Panc1 (cell line): ENCODE data around the gene NLRP6. TPM values are rescaled to one million over a fixed set of nuclear protein-coding genes. Genes with fewer than 3 reads are reported as not detected.

Source experiments
- ATAC-seq: fragments of 200-7000 bp; cut with Tn5 transposase; 2 replicates; pipeline ENCODE4 v1.9.1; 2020; ENCODE audit warnings: mild to moderate bottlenecking, moderate library complexity
- BruUV-seq: library from RNA; stranded (reverse); fragments of 400-500 nt; replicated peaks from 2 replicates; lab custom pipeline; 2021; lab: Mats Ljungman, UMichigan
- CTCF ChIA-PET: fragments of 300-600 bp; sonication (Branson Sonifier 250); formaldehyde crosslinking; loops from one replicate; lab custom pipeline; 2022; ENCODE audit warnings: antibody characterized with exemption; lab: Charles Lee
- POLR2A ChIA-PET: fragments of 300-600 bp; sonication (Branson Sonifier 250); formaldehyde crosslinking; loops from one replicate; lab custom pipeline; 2022; ENCODE audit warnings: antibody characterized with exemption; lab: Charles Lee
- DNase-seq: peaks from one replicate; pipeline ENCODE4 v3.0.0-alpha.2; 2010; ENCODE audit warnings: low read depth, low spot score
- H3K27ac ChIP-seq: 2 replicates; pipeline ENCODE4 v1.5.1; 2011; ENCODE audit warnings: mild to moderate bottlenecking, low read length, inconsistent platforms
- H3K27me3 ChIP-seq: fragments of 200-500 bp; sonication (Bioruptor generic); 2 replicates; pipeline ENCODE4 v1.6.0; 2014; ENCODE audit warnings: low read length, inconsistent platforms; ENCODE audit not compliant: control insufficient read depth, insufficient read depth
- H3K36me3 ChIP-seq: fragments of 200-500 bp; sonication (Bioruptor generic); 2 replicates; pipeline ENCODE4 v1.5.1; 2014; ENCODE audit warnings: inconsistent platforms, mild to moderate bottlenecking, low read length, moderate library complexity; ENCODE audit not compliant: control insufficient read depth, insufficient read depth
- H3K4me1 ChIP-seq: 2 replicates; pipeline ENCODE4 v1.5.1; 2011; ENCODE audit warnings: inconsistent platforms, mild to moderate bottlenecking, low read length, moderate library complexity; ENCODE audit not compliant: control insufficient read depth, insufficient read depth
- H3K4me3 ChIP-seq, 2 experiments: 2 replicates each; pipeline ENCODE4 v1.5.1; 2011 to 2012; ENCODE audit warnings: low read depth in 2 of 2, low read length in 2 of 2, mild to moderate bottlenecking in 2 of 2, inconsistent platforms in 1 of 2, moderate library complexity in 1 of 2
- H3K9me3 ChIP-seq: fragments of 200-500 bp; sonication (Bioruptor generic); 2 replicates; pipeline ENCODE4 v1.5.1; 2014; ENCODE audit warnings: low read depth, mild to moderate bottlenecking, inconsistent platforms, low read length, moderate library complexity; ENCODE audit not compliant: control insufficient read depth, insufficient read depth
- POLR2AphosphoS5 ChIP-seq: IDR thresholded peaks from 2 replicates; pipeline ENCODE4 v1.6.1; 2012; ENCODE audit warnings: mild to moderate bottlenecking, low read depth, low read length, moderate library complexity
- REST ChIP-seq, 2 experiments: IDR thresholded peaks; 2 replicates each; pipeline ENCODE4 v1.6.1; 2011 to 2012; ENCODE audit warnings: low read depth in 2 of 2, control low read depth in 1 of 2, low read length in 1 of 2, mild to moderate bottlenecking in 1 of 2, moderate library complexity in 1 of 2; ENCODE audit not compliant: insufficient read depth in 1 of 2
- SIN3A ChIP-seq: IDR thresholded peaks from 2 replicates; pipeline ENCODE4 v1.6.1; 2012; ENCODE audit warnings: low read depth, mild to moderate bottlenecking, low read length, moderate library complexity, borderline replicate concordance; ENCODE audit not compliant: insufficient read depth
- TCF7L2 ChIP-seq: IDR thresholded peaks from 2 replicates; pipeline ENCODE4 v1.6.1; 2011; ENCODE audit warnings: mild to moderate bottlenecking, low read depth, low read length, inconsistent platforms
- in situ Hi-C: cut with HindIII; loops from 2 replicates; pipeline ENCODE4 v1.10.0; 2016; ENCODE audit warnings: low sequenced_read_pairs, low pct_unique_long_range_greater_than_20kb
- intact Hi-C: fragments of 100-400 bp; cut with micrococcal nuclease; formaldehyde crosslinking; loops from one replicate; pipeline ENCODE4 v1.10.0; 2022; ENCODE audit not compliant: unreplicated experiment
- total RNA-seq: library from RNA; stranded (reverse); gene quantifications from one replicate; pipeline ENCODE4 v1.2.1, GENCODE V29; 2021; ENCODE audit not compliant: unreplicated experiment
- TF ChIP-seq, protein P1 (sequence below): fragments of 450-650 bp; IDR thresholded peaks from 2 replicates; pipeline ENCODE4 v1.5.1; 2017; ENCODE audit warnings: mild to moderate bottlenecking

Gene NLRP6
- total RNA-seq, 1 experiment from 2014 or later: 0.59 TPM

GRCh38 chr11:292211-293121 is 14.3 kb downstream of the NLRP6 start:
- no peak overlapping the region for H3K4me3 ChIP-seq
- H3K27ac ChIP-seq: no peak overlapping the region
- intact Hi-C loops: no loop called here
- TF ChIP-seq, protein P1, sequence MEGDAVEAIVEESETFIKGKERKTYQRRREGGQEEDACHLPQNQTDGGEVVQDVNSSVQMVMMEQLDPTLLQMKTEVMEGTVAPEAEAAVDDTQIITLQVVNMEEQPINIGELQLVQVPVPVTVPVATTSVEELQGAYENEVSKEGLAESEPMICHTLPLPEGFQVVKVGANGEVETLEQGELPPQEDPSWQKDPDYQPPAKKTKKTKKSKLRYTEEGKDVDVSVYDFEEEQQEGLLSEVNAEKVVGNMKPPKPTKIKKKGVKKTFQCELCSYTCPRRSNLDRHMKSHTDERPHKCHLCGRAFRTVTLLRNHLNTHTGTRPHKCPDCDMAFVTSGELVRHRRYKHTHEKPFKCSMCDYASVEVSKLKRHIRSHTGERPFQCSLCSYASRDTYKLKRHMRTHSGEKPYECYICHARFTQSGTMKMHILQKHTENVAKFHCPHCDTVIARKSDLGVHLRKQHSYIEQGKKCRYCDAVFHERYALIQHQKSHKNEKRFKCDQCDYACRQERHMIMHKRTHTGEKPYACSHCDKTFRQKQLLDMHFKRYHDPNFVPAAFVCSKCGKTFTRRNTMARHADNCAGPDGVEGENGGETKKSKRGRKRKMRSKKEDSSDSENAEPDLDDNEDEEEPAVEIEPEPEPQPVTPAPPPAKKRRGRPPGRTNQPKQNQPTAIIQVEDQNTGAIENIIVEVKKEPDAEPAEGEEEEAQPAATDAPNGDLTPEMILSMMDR: no peak
- TF ChIP-seq POLR2AphosphoS5: no peak
- no peak for TF ChIP-seq SIN3A
- no peak for TF ChIP-seq TCF7L2
- no peak for TF ChIP-seq REST (IDR thresholded peaks at IDR 0.05; ENCODE audit: insufficient read depth in 1 of 2, low read depth in 2 of 2, low read length in 1 of 2)
- H3K9me3 ChIP-seq: no peaks in the 10 kb centered on the region
- no TSS peak for BruUV-seq
- no peaks in the 10 kb centered on the region for H3K36me3 ChIP-seq
- ATAC-seq (no peak), DNase-seq (no peak)
- ChIA-PET CTCF (no interaction called here), POLR2A (no interaction called here)
- in situ Hi-C loops: no loop called here
- peaks cover 39% of the 10 kb centered on the region for H3K4me1 ChIP-seq
- no peaks in the 10 kb centered on the region for H3K27me3 ChIP-seq

GRCh38 chr11:293271-293851 is 15.2 kb downstream of the NLRP6 start:
- Histone ChIP-seq H3K4me3 (no peak overlapping the region), H3K9me3 (no peaks in the 10 kb centered on the region), H3K27me3 (no peaks in the 10 kb centered on the region), H3K4me1 (peaks cover 40% of the 10 kb centered on the region), H3K27ac (no peak overlapping the region), H3K36me3 (no peaks in the 10 kb centered on the region)
- POLR2A ChIA-PET: no interaction called here
- DNase-seq: no peak
- in situ Hi-C loops (no loop called here), intact Hi-C loops (no loop called here)
- no peak for ATAC-seq
- no TSS peak for BruUV-seq
- TF ChIP-seq POLR2AphosphoS5: no peak
- TF ChIP-seq TCF7L2: no peak
- TF ChIP-seq, protein P1: no peak
- TF ChIP-seq REST (IDR thresholded peaks at IDR 0.05; ENCODE audit: insufficient read depth in 1 of 2, low read depth in 2 of 2, low read length in 1 of 2): no peak
- no peak for TF ChIP-seq SIN3A
- CTCF ChIA-PET: no interaction called here
